Mesothelial cell of epicardium (in vitro differentiated cells): ENCODE results near the gene EXOC6. TPM values are rescaled to one million over a fixed set of nuclear protein-coding genes. Genes with fewer than 3 reads are reported as not detected.

Source experiments
- DNase-seq, 2 experiments: peaks; one replicate each; pipeline ENCODE4 v3.0.0; 2021; ENCODE audit warnings: low spot score in 2 of 2; ENCODE audit not compliant: unreplicated experiment in 2 of 2
- H3K27ac Mint-ChIP-seq: 2 replicates; pipeline ENCODE4 v1.8.0; 2021; ENCODE audit warnings: mixed read lengths
- H3K27me3 Mint-ChIP-seq: 2 replicates; pipeline ENCODE4 v1.8.0; 2021; ENCODE audit warnings: low read depth, mixed read lengths
- H3K36me3 Mint-ChIP-seq: 2 replicates; pipeline ENCODE4 v1.8.0; 2021; ENCODE audit warnings: mixed read lengths
- H3K4me1 Mint-ChIP-seq: 2 replicates; pipeline ENCODE4 v1.8.0; 2021; ENCODE audit warnings: mixed read lengths
- H3K4me3 Mint-ChIP-seq: 2 replicates; pipeline ENCODE4 v1.8.0; 2021; ENCODE audit warnings: mild to moderate bottlenecking, moderate library complexity, mixed read lengths
- H3K9me3 Mint-ChIP-seq: 2 replicates; pipeline ENCODE4 v1.8.0; 2021; ENCODE audit warnings: mixed read lengths
- CTCF ChIP-seq: fragments of 200-600 bp; sonication (generic); IDR thresholded peaks from one replicate; pipeline ENCODE4 v1.5.0; 2021; ENCODE audit warnings: antibody characterized with exemption; ENCODE audit not compliant: unreplicated experiment
- total RNA-seq: library from RNA; stranded (reverse); gene quantifications from 3 replicates; pipeline ENCODE4 v1.2.1, GENCODE V29; 2021

The EXOC6 gene
- total RNA-seq, 1 donor from 2014 or later = 11.6 TPM

DNA sequence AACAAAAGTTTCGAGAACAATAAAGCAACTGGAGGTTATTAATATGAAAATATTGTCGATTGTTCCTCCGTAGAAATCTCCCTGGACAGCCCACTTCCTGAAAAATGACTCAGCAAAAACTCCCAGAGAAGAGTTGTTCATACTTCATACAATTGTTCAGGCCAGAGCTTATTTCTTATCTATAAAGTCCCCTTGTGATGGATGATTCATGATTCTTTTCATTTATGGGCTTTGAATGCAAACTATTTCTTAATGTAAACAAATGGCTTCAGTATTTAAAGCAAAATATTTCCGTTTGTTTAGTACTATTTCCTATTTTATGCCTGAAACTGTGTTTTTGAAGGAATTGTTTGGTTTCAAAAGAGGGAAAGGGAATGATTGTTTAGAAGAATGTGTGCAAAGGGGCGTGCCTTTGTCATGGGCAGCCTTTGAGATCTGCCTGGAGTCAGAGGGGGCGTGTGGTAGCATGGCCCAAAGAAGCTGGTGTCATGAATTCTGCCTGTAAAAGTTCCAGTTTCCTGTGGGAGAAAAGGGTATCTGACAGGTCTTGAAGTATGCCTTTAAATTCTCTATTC, 26.2 kb upstream of the EXOC6 start:
- peaks cover under 1% of the 10 kb centered on the region for H3K27me3 Mint-ChIP-seq
- peaks cover 3% of the 10 kb centered on the region for H3K9me3 Mint-ChIP-seq
- no peak for DNase-seq
- H3K4me3 Mint-ChIP-seq = no peak overlapping the region
- H3K4me1 Mint-ChIP-seq = peaks cover 10% of the 10 kb centered on the region
- no peaks in the 10 kb centered on the region for H3K36me3 Mint-ChIP-seq
- peak overlapping the region; percentile 95 for H3K27ac Mint-ChIP-seq
- no peak for TF ChIP-seq CTCF

DNA sequence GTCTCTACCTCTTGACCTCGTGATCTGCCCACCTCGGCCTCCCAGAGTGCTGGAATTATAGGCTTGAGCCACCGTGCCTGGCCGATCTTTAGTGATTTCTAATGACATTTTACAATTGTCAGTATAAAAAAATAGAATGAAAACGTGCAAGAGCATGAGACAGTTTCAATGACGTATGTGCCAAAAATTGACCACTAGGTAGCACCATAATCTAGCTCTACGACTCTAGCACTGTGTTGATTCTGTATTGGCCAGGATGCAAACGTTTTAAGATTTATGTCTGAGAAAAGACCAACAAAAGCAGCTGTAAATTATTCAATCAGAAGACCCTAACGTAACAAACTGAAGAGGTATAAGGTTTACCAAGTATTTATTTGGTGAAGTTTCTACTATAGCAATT, 25.4 kb upstream of the EXOC6 start:
- H3K4me1 Mint-ChIP-seq = peaks cover 10% of the 10 kb centered on the region
- no peak for TF ChIP-seq CTCF
- H3K36me3 Mint-ChIP-seq = no peaks in the 10 kb centered on the region
- H3K9me3 Mint-ChIP-seq = peaks cover 3% of the 10 kb centered on the region
- H3K27ac Mint-ChIP-seq = no peak overlapping the region
- DNase-seq = no peak
- H3K27me3 Mint-ChIP-seq = no peaks in the 10 kb centered on the region
- no peak overlapping the region for H3K4me3 Mint-ChIP-seq

DNA sequence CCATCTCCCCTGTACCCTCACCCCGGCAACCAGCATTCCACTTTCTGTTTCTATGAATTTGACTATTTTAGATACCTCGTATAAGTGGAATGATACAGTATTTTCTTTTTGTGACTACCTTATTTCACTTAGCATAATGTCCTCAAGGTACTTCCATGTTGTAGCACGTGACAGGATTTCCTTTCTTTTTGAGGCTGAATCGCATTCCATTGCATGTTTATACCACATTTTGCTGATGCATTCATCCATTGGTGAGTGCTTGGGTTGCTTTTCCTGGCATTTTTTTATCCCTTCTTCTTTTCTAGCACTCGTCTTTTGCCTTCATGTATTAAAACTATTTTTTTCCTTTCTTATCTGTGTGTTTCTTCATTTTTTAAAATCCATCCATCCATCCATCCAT, 22.3 kb upstream of the EXOC6 start:
- Mint-ChIP-seq H3K27ac (no peak overlapping the region), H3K36me3 (no peaks in the 10 kb centered on the region), H3K27me3 (no peaks in the 10 kb centered on the region), H3K9me3 (peaks cover 3% of the 10 kb centered on the region), H3K4me1 (peaks cover 10% of the 10 kb centered on the region), H3K4me3 (no peak overlapping the region)
- no peak for DNase-seq
- no peak for TF ChIP-seq CTCF

DNA sequence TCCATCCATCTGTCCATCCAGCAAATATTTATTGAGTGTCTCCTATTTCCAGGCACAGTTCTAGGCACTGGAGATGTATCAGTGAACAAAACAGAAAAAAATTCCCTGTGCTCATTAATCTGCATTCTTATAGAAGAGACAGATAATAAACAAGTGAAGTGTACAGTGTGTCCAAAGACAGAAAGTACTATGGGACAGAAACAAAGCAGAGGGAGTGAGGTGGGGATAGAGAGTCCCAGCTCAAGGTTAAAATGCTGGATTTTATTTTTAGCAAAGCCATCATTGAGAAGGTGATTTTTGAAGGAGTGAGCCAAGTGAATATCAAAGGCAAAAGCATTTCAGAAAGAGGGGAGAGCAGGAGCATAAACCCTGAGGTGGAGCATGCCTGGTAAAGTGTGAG, 21.8 kb upstream of the EXOC6 start:
- Mint-ChIP-seq H3K36me3 (no peaks in the 10 kb centered on the region), H3K9me3 (peaks cover 3% of the 10 kb centered on the region), H3K27ac (no peak overlapping the region), H3K27me3 (no peaks in the 10 kb centered on the region), H3K4me3 (no peak overlapping the region), H3K4me1 (peaks cover 10% of the 10 kb centered on the region)
- no peak for DNase-seq
- TF ChIP-seq CTCF = no peak

DNA sequence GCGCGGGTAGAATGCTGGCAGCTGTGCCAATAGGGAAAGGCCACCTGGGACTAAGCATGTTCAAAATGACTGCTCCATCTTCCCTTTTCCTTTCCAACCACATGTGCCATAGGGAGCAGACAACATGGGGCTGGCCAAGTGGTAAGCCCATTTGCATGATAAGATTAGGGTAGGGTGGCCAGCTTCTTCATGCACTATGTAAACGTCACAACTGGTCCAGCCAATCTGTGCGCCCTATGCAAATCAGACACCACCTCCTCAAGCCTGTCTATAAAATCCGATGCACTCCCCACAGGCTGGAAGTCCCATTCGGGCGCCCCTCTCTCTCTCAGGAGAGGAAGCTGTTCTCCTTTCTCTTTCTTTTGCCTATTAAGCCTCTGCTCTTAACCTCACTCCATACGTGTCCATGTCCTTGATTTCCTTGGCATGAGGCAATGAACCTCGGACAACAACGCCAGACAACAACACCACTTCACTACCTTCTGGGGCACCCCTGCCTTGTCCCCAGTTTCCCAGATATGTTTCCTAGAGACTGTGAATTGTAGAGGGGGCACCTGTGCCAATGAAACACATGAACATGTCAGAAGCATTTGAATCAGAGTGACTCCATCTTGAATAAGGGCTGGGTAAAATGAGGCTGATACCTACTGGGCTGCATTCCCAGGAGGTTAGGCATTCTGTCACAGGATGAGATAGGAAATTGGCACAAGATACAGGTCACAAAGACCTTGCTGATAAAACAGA, 19.1 kb upstream of the EXOC6 start:
- Mint-ChIP-seq H3K36me3 (no peaks in the 10 kb centered on the region), H3K4me3 (no peak overlapping the region), H3K27me3 (no peaks in the 10 kb centered on the region), H3K27ac (no peak overlapping the region), H3K9me3 (no peaks in the 10 kb centered on the region), H3K4me1 (no peaks in the 10 kb centered on the region)
- TF ChIP-seq CTCF = no peak
- no peak for DNase-seq
